ENCODE measurements around the gene SLC12A7.

Gene SLC12A7

GRCh38 chr5:1048162-1048721 is 63.6 kb downstream of the SLC12A7 start:
- H3K36me3 Mint-ChIP-seq (ENCODE audit: insufficient read depth) = peaks cover 3% of the 10 kb centered on the region
- DNase-seq = no peak
- ATAC-seq (replicated peaks) = no peak
- peaks cover 40 to 49% of the 10 kb centered on the region in 2 donors for H3K9me3 Mint-ChIP-seq
- no peak overlapping the region for H3K27ac Mint-ChIP-seq
- H3K4me3 Mint-ChIP-seq = no peak overlapping the region
- H3K4me1 Mint-ChIP-seq (ENCODE audit: low read depth in 2 of 2) = peaks cover 0 to 21% of the 10 kb centered on the region in 2 donors
- no peaks in the 10 kb centered on the region for H3K27me3 Mint-ChIP-seq

DNA sequence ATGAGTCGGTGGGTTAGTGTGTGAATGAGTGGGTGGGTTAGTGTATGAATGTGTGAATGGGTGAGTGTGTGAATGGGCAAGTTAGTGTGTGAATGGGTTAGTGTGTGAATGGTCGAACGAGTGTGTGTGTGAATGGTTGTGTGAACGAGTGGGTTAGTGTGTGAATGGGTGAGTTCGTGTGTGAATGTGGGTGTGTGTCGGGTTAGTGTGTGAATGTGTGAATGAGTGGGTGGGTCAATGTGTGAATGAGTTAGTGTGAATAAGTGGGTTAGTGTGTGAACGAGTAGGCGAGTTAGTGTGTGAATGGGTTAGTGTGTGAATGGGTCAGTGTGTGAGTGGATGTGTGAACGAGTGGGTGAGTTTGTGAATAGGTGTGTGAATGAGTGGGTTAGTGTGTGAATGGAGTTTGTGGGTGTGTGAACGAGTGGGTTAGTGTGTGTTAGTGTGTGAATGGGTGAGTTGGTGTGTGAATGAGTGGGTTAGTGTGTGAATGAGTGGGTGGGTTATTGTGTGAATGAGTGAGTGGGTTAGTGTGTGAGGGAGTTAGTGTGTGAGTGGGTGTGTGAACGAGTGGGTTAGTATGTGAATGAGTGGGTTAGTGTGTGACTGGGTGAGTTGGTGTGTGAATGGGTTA is 64.4 kb downstream of the SLC12A7 start:
- peaks cover 47 to 57% of the 10 kb centered on the region in 2 donors for H3K9me3 Mint-ChIP-seq
- H3K36me3 Mint-ChIP-seq (ENCODE audit: insufficient read depth) = peaks cover 3% of the 10 kb centered on the region
- H3K27me3 Mint-ChIP-seq = no peaks in the 10 kb centered on the region
- DNase-seq = no peak
- peaks cover 0 to 26% of the 10 kb centered on the region in 2 donors for H3K4me1 Mint-ChIP-seq (ENCODE audit: low read depth in 2 of 2)
- H3K4me3 Mint-ChIP-seq = no peak overlapping the region
- ATAC-seq (replicated peaks) = no peak
- no peak overlapping the region for H3K27ac Mint-ChIP-seq

DNA sequence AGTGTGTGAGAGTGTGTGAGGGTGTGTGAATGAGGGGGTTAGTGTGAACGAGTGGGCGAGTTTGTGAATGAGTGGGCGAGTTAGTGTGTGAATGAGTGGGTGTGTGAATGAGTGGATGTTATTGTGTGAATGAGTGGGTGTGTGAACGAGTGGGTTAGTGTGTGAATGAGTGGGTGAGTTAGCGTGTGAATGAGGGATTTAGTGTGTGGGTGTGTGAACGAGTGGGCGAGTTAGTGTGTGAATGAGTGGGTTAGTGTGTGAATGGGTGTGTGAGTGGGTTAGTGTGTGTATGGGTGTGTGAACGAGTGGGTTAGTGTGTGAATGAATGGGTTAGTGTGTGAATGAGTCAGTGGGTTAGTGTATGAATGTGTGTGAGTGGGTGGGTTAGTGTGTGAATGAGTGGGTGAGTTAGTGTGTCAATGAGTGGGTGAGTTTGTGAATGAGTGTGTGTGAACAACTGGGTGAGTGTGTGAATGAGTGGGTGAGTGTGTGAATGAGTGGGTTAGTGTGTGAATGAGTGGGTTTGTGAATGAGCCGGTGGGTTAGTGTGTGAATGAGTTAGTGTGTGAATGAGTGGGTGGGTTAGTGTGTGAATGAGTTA is 65.8 kb downstream of the SLC12A7 start:
- Mint-ChIP-seq H3K4me1 (ENCODE audit: low read depth in 2 of 2) (peaks cover 0 to 26% of the 10 kb centered on the region in 2 donors), H3K36me3 (ENCODE audit: insufficient read depth) (no peaks in the 10 kb centered on the region)
- ATAC-seq (replicated peaks) = no peak

GRCh38 chr5:1044117-1044516 is 67.7 kb downstream of the SLC12A7 start:
- Mint-ChIP-seq H3K27ac (peak overlapping the region in 1 of 2 donors; percentile 17), H3K36me3 (ENCODE audit: insufficient read depth) (no peaks in the 10 kb centered on the region), H3K27me3 (no peaks in the 10 kb centered on the region), H3K9me3 (peaks cover 58 to 74% of the 10 kb centered on the region in 2 donors), H3K4me1 (ENCODE audit: low read depth in 2 of 2) (peaks cover 0 to 26% of the 10 kb centered on the region in 2 donors), H3K4me3 (no peak overlapping the region)
- ATAC-seq (replicated peaks) (no peak), DNase-seq (no peak)

More for the DNA sequence above, 65.8 kb downstream of the SLC12A7 start:
- Mint-ChIP-seq H3K4me3 (no peak overlapping the region), H3K9me3 (peaks cover 58 to 70% of the 10 kb centered on the region in 2 donors), H3K27ac (no peak overlapping the region), H3K27me3 (no peaks in the 10 kb centered on the region)
- no peak for DNase-seq

DNA sequence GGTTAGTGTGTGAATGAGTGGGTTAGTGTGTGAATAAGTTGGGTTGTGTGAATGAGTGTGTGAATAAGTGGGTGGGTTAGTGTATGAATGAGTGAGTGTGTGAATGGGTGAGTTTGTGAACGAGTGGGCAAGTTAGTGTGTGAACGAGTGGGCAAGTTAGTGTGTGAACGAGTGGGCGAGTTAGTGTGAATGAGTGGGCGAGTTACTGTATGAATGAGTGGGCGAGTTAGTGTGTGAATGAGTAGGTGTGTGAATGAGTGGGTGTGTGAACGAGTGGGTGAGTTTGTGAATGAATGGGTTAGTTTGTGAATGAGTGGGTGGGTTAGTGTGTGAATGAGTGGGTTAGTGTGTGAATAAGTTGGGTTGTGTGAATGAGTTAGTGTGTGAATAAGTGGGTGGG is 68.5 kb downstream of the SLC12A7 start:
- H3K4me3 Mint-ChIP-seq = no peak overlapping the region
- H3K9me3 Mint-ChIP-seq = peaks cover 58 to 74% of the 10 kb centered on the region in 2 donors
- H3K4me1 Mint-ChIP-seq (ENCODE audit: low read depth in 2 of 2) = peaks cover 0 to 23% of the 10 kb centered on the region in 2 donors
- no peak overlapping the region for H3K27ac Mint-ChIP-seq
- ATAC-seq (replicated peaks) = no peak
- no peaks in the 10 kb centered on the region for H3K36me3 Mint-ChIP-seq (ENCODE audit: insufficient read depth)
- DNase-seq = no peak
- no peaks in the 10 kb centered on the region for H3K27me3 Mint-ChIP-seq

GRCh38 chr5:1042626-1043025 is 69.2 kb downstream of the SLC12A7 start:
- no peak overlapping the region for H3K4me3 Mint-ChIP-seq
- peak overlapping the region in 1 of 2 donors; percentile 53 for H3K27ac Mint-ChIP-seq
- ATAC-seq (replicated peaks) (no peak), DNase-seq (no peak)
- H3K4me1 Mint-ChIP-seq (ENCODE audit: low read depth in 2 of 2) = peaks cover 0 to 20% of the 10 kb centered on the region in 2 donors
- H3K36me3 Mint-ChIP-seq (ENCODE audit: insufficient read depth) = no peaks in the 10 kb centered on the region
- H3K27me3 Mint-ChIP-seq = no peaks in the 10 kb centered on the region
- peaks cover 53 to 68% of the 10 kb centered on the region in 2 donors for H3K9me3 Mint-ChIP-seq

- H3K4me3 Mint-ChIP-seq = no peak overlapping the region
- DNase-seq (no peak), ATAC-seq (replicated peaks) (no peak)
- peaks cover 0 to 20% of the 10 kb centered on the region in 2 donors for H3K4me1 Mint-ChIP-seq (ENCODE audit: low read depth in 2 of 2)
- peak overlapping the region; percentile 2 to 53 for H3K27ac Mint-ChIP-seq
- H3K27me3 Mint-ChIP-seq = no peaks in the 10 kb centered on the region
- peaks cover 41 to 56% of the 10 kb centered on the region in 2 donors for H3K9me3 Mint-ChIP-seq
- H3K36me3 Mint-ChIP-seq (ENCODE audit: insufficient read depth) = no peaks in the 10 kb centered on the region
Measured at GRCh38 chr5:1041225-1042143, 70.4 kb downstream of the SLC12A7 start.

- no peaks in the 10 kb centered on the region for H3K36me3 Mint-ChIP-seq (ENCODE audit: insufficient read depth)
- no peak overlapping the region for H3K27ac Mint-ChIP-seq
- DNase-seq = no peak
- peaks cover 36 to 47% of the 10 kb centered on the region in 2 donors for H3K9me3 Mint-ChIP-seq
- H3K4me3 Mint-ChIP-seq = no peak overlapping the region
- no peak for ATAC-seq (replicated peaks)
- H3K4me1 Mint-ChIP-seq (ENCODE audit: low read depth in 2 of 2) = peaks cover 0 to 20% of the 10 kb centered on the region in 2 donors
- no peaks in the 10 kb centered on the region for H3K27me3 Mint-ChIP-seq
Measured at GRCh38 chr5:1040571-1040970, 71.3 kb downstream of the SLC12A7 start.

DNA sequence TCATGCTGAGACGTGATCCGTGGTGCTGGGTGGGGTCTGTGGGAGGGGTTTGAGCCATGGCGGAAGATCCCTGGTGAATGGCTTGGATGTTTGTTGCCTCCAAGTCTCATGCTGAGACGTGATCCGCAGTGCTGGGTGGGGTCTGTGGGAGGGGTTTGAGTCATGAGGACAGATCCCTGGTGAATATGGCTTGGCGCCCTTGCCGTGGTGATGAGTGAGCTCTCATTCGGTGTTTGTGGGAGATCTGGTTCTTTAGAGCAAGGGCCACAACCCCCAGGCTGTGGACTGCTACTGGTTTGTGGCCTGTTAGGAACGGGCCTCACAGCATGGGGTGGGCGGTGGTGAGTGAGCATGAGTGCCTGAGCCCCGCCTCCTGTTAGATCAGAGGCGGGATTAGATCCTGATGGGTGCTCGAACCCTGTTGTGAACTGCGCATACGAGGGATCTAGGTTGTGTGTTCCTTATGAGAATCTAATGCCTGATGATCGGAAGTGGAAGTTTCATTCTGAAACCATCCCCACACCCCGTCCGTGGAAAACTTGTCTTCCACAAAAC is 72.1 kb downstream of the SLC12A7 start:
- Mint-ChIP-seq H3K4me1 (ENCODE audit: low read depth in 2 of 2) (peaks cover 2 to 17% of the 10 kb centered on the region in 2 donors), H3K9me3 (peaks cover 30 to 39% of the 10 kb centered on the region in 2 donors), H3K27ac (no peak overlapping the region), H3K36me3 (ENCODE audit: insufficient read depth) (no peaks in the 10 kb centered on the region), H3K27me3 (peaks cover 6 to 7% of the 10 kb centered on the region in 2 donors), H3K4me3 (no peak overlapping the region)
- DNase-seq (no peak), ATAC-seq (replicated peaks) (no peak)

DNA sequence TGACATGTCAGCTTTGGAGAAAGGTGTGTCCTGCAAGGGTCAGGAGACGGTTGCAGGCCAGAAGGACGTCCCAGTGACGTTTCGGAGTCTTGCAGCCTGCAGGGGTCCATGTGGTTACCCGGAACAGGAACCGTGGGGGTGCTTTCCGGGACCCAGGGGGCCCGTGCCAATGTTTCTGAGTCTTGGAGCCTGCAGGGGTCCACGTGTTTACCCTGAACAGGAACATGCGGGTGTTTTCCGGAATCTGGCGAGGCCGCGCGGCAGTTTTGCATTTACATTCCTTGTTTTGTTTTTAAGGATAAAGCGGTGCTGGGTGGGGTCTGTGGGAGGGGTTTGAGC is 72.7 kb downstream of the SLC12A7 start:
- Mint-ChIP-seq H3K27ac (no peak overlapping the region), H3K36me3 (ENCODE audit: insufficient read depth) (no peaks in the 10 kb centered on the region), H3K4me1 (ENCODE audit: low read depth in 2 of 2) (peaks cover 2 to 12% of the 10 kb centered on the region in 2 donors), H3K27me3 (peaks cover 6 to 12% of the 10 kb centered on the region in 2 donors), H3K9me3 (peaks cover 26 to 33% of the 10 kb centered on the region in 2 donors), H3K4me3 (no peak overlapping the region)
- no peak for ATAC-seq (replicated peaks)
- no peak for DNase-seq

- no peak for DNase-seq
- H3K4me3 Mint-ChIP-seq = no peak overlapping the region
- H3K27me3 Mint-ChIP-seq = peaks cover 6 to 18% of the 10 kb centered on the region in 2 donors
- peaks cover 2 to 8% of the 10 kb centered on the region in 2 donors for H3K4me1 Mint-ChIP-seq (ENCODE audit: low read depth in 2 of 2)
- no peak overlapping the region for H3K27ac Mint-ChIP-seq
- ATAC-seq (replicated peaks) = no peak
- peaks cover 22 to 28% of the 10 kb centered on the region in 2 donors for H3K9me3 Mint-ChIP-seq
- no peaks in the 10 kb centered on the region for H3K36me3 Mint-ChIP-seq (ENCODE audit: insufficient read depth)
Measured at GRCh38 chr5:1038417-1039209, 73.2 kb downstream of the SLC12A7 start.

DNA sequence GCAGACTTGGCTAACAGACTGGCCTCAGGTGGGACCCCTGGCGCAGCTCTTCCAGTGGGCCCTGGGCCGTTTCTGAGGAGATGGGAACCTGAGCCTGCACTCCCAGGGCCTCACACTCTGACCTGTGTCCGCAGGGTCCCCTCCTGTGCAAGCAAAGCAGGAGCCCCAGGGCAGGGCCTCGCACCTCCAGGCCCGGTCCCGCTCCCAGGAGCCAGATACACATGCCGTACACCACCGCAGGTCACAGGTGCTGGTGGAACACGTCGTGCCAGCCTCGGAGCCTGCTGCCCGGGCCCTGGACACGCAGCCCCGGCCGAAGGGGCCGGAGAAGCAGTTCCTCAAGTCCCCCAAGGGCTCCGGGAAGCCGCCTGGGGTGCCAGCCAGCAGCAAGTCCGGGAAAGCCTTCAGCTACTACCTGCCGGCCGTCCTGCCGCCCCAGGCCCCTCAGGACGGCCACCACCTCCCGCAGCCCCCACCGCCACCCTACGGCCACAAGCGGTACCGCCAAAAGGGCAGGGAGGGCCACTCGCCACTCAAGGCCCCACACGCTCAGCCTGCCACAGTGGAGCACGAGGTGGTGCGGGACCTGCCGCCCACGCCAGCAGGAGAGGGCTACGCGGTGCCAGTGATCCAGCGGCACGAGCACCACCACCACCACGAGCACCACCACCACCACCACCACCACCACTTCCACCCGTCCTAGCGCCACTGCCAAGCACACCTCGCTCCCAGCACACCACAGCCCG is 74.0 kb downstream of the SLC12A7 start:
- Mint-ChIP-seq H3K9me3 (peaks cover 15 to 21% of the 10 kb centered on the region in 2 donors), H3K27me3 (peaks cover 6 to 23% of the 10 kb centered on the region in 2 donors), H3K4me3 (no peak overlapping the region), H3K4me1 (ENCODE audit: low read depth in 2 of 2) (peaks cover 2 to 7% of the 10 kb centered on the region in 2 donors), H3K36me3 (ENCODE audit: insufficient read depth) (no peaks in the 10 kb centered on the region), H3K27ac (no peak overlapping the region)
- DNase-seq (no peak), ATAC-seq (replicated peaks) (no peak)
